ENCODE data around the gene IDI1.

Gene IDI1

DNA sequence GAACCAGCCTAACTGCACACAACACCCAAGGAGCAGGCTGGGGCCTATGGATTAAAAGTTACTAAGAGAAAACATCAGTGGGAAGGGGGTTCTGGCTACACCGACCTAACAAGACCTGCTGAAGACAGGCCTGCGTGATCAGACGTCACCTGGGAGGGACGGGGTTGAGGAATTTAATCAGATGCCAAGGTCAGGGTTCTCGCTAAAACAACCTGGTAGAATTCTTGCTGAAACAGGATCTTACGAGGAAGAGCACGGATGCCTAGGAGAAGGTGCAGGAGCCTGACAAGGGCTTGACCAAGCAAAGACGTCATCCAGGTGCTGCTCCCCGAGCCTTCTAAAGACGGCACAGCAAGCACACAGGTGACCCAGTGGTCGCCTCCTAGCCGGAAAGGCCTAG lies 24.8 kb downstream of the IDI1 start:
- TF ChIP-seq CTCF (IDR thresholded peaks at IDR 0.05; ENCODE audit: low read depth, low read length, missing control alignments), result no peak
- no peak overlapping the region for H3K4me3 ChIP-seq (replicated peaks; ENCODE audit: low read depth, low read length)
- no peak for DNase-seq (ENCODE audit: extremely low read depth, low read depth)

DNA sequence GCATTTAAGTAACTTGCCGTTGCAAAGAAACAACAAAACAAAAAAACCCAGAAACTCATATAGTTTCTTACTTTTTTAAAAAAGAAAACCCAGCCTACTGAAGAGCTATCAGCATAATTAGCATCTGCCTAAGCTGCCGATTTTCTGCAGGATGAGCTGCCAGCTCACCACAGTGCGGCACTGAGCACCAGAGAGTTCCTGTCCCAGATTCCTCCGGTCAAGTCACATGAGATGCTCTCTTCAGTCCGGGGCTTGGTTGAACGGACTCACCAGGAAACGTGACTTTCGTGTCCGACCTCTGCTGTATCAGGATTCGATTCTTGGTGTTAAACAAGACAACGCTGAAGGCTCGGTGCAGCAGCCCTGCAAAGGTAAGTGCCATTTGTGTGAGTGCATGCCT lies 26.5 kb downstream of the IDI1 start:
- TF ChIP-seq CTCF (IDR thresholded peaks at IDR 0.05; ENCODE audit: low read depth, low read length, missing control alignments), result no peak
- no peak for DNase-seq (ENCODE audit: extremely low read depth, low read depth)
- H3K4me3 ChIP-seq (replicated peaks; ENCODE audit: low read depth, low read length), result no peak overlapping the region

DNA sequence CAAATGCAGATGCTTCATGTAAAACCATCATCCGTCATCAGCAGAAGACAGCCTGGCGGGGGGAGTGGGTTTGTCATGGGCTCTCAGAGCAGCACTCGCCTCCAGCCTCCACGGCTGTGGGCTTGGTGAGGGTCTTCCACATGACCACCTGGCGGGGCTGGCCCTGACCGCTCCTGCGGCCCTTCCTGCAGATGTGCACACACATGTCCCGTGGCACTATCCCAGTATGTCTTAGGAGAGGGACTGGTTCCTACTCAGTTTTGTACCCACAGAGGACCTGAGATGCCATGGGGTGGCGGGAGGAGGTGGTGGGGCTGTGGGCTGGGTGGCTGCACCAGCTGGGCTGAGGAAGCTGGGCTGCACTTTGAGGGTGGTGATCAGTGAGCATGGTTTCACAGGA lies 28.0 kb downstream of the IDI1 start:
- DNase-seq (ENCODE audit: extremely low read depth, low read depth), result no peak
- no peak for TF ChIP-seq CTCF (IDR thresholded peaks at IDR 0.05; ENCODE audit: low read depth, low read length, missing control alignments)
- H3K4me3 ChIP-seq (replicated peaks; ENCODE audit: low read depth, low read length), result no peak overlapping the region

GRCh38 chr10:1020460-1020859 lies 28.5 kb downstream of the IDI1 start:
- TF ChIP-seq CTCF (IDR thresholded peaks at IDR 0.05; ENCODE audit: low read depth, low read length, missing control alignments), result no peak
- no peak overlapping the region for H3K4me3 ChIP-seq (replicated peaks; ENCODE audit: low read depth, low read length)
- no peak for DNase-seq (ENCODE audit: extremely low read depth, low read depth)

GRCh38 chr10:1019362-1019761 lies 29.6 kb downstream of the IDI1 start:
- H3K4me3 ChIP-seq (replicated peaks; ENCODE audit: low read depth, low read length), result no peak overlapping the region
- no peak for DNase-seq (ENCODE audit: extremely low read depth, low read depth)
- TF ChIP-seq CTCF (IDR thresholded peaks at IDR 0.05; ENCODE audit: low read depth, low read length, missing control alignments), result no peak

DNA sequence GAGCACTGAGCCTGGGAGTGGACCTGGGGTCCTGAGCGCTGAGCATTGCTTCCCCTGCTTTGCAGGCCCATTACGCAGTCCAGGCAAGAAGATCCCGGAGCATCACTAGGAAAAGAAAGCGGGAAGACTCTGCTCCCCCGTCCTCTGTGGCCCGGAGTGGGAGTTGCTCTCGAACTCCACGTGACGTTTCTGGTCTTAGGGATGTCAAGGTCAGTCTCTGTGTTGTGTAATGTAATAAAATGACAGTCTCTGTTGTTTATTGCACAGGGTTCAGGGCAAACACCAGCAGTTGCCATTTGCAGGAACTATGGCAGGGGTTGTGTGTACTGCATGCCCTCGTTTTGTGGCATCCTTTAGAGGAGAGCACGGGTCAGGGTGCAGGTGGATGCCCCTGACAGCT lies 33.2 kb downstream of the IDI1 start:
- no peak for TF ChIP-seq CTCF (IDR thresholded peaks at IDR 0.05; ENCODE audit: low read depth, low read length, missing control alignments)
- H3K4me3 ChIP-seq (replicated peaks; ENCODE audit: low read depth, low read length), result no peak overlapping the region
- DNase-seq (ENCODE audit: extremely low read depth, low read depth), result no peak

GRCh38 chr10:1011696-1012095 lies 37.2 kb downstream of the IDI1 start:
- H3K4me3 ChIP-seq (replicated peaks; ENCODE audit: low read depth, low read length), result no peak overlapping the region
- TF ChIP-seq CTCF (IDR thresholded peaks at IDR 0.05; ENCODE audit: low read depth, low read length, missing control alignments), result no peak
- DNase-seq (ENCODE audit: extremely low read depth, low read depth), result no peak

Data from HFF-Myc (cell line).